ENCODE data around the gene MED13L.

GRCh38 chr12:116138781-116139180 lies 138.7 kb downstream of the MED13L start:
- TF ChIP-seq CTCF (conservative IDR thresholded peaks at IDR 0.05; ENCODE audit: low read length) = no peak
- no peak for TF ChIP-seq EZH2phosphoT487 (IDR thresholded peaks at IDR 0.05; ENCODE audit: borderline replicate concordance, low read depth, low read length)

All from OCI-LY7 (cell line).